ENCODE data around the gene ADGRE2. TPM values are rescaled to one million over a fixed set of nuclear protein-coding genes. Genes with fewer than 3 reads are reported as not detected.
"Not testable (repeated sequence)": the region's sequence is repeated elsewhere in the genome, so short reads cannot be mapped to it uniquely, and the experiment has no call there.

The ADGRE2 gene
- total RNA-seq, 1 experiment from 2014 or later: 1.2 TPM

DNA sequence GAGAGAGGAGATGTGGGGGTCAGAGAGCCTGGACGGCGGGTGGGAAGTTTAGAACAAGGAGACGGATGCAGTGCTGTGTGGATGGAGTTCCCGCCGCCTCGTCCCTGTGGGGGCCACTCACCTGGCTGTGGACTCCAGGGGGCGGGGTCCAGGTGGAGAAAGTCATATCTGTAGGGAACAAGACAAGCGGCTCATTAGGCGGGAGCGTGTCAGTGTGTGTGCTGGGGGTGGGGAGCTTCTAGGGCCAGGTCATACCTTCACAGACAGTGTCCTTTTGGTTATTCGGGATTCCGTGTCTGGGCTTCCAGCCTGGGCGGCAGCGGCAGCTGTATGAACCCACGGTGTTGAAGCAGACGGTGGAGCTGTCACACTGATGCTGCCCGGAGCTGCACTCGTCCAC is 13.0 kb downstream of the ADGRE2 start:
- H3K23me2 ChIP-seq (ENCODE audit: insufficient read length, low read depth, low read length, poor library complexity, severe bottlenecking); H3K27me3 ChIP-seq (ENCODE audit: insufficient read depth, low read length); H4K8ac ChIP-seq (replicated peaks; ENCODE audit: insufficient read length, low read depth, low read length); H3K27ac ChIP-seq (ENCODE audit: insufficient read length, low read depth, low read length); H4K5ac ChIP-seq (ENCODE audit: insufficient read length, low read depth, low read length); H2AFZ ChIP-seq (ENCODE audit: low read length); H3K18ac ChIP-seq (ENCODE audit: insufficient read length, low read depth, low read length); H2BK5ac ChIP-seq (ENCODE audit: insufficient read length, low read length); H3T11ph ChIP-seq (ENCODE audit: low read length); H3K4me2 ChIP-seq (ENCODE audit: insufficient read depth, insufficient read length, low read length); H3K4ac ChIP-seq (ENCODE audit: low read depth, low read length); H4K20me1 ChIP-seq (ENCODE audit: control insufficient read depth, insufficient read depth, insufficient read length); H3K56ac ChIP-seq (ENCODE audit: insufficient read length, low read depth, low read length); H3K23ac ChIP-seq (ENCODE audit: insufficient read length, low read depth, low read length); H2AK5ac ChIP-seq (ENCODE audit: insufficient read length, low read length); H3K4me1 Mint-ChIP-seq; DNase-seq; H3K9me3 ChIP-seq (ENCODE audit: control insufficient read depth, low read depth, low read length); H2BK15ac ChIP-seq (ENCODE audit: low read depth, low read length); H3K79me2 ChIP-seq (ENCODE audit: insufficient read depth, low read length); H3K79me1 ChIP-seq (ENCODE audit: insufficient read depth, low read depth, low read length, poor library complexity, severe bottlenecking); H3K9ac ChIP-seq (ENCODE audit: extremely low read depth, insufficient read length, low read length); H2BK12ac ChIP-seq (ENCODE audit: insufficient read length, low read depth, low read length); H4K91ac ChIP-seq (ENCODE audit: insufficient read length, low read depth, low read length); H3K14ac ChIP-seq (ENCODE audit: insufficient read depth, low read length); H3K4me3 Mint-ChIP-seq; H2BK20ac ChIP-seq (ENCODE audit: low read depth, low read length, poor library complexity, severe bottlenecking); H3K27me3 Mint-ChIP-seq (ENCODE audit: low read depth); H3K4me1 ChIP-seq (ENCODE audit: insufficient read depth, low read length); H2BK120ac ChIP-seq (ENCODE audit: low read depth, low read length, poor library complexity, severe bottlenecking): not testable (repeated sequence)
- WGBS (ENCODE audit: extremely low coverage, insufficient read length, low lambda C conversion rate): no CpG with 5 or more reads among the region's 18 CpGs
- H3K36me3 Mint-ChIP-seq (ENCODE audit: insufficient read depth in 1 of 3, low read depth in 3 of 3): peaks cover 12 to 17% (median 12%) of the 10 kb centered on the region in 3 experiments
- H3K9me3 Mint-ChIP-seq: peaks cover 25 to 77% of the 10 kb centered on the region in 2 experiments
- H3K27ac Mint-ChIP-seq: peak overlapping the region in 1 of 3 experiments; percentile 39; a peak in 2 of 7 replicates
